Mucosa of descending colon (tissue), 3 donors: ENCODE data around the gene LRBA. TPM values are rescaled to one million over a fixed set of nuclear protein-coding genes. Genes with fewer than 3 reads are reported as not detected.

Source experiments
- ATAC-seq: fragments of 200-7000 bp; cut with Tn5 transposase; one replicate; pipeline ENCODE4 v1.9.1; 2020; ENCODE audit warnings: mild to moderate bottlenecking, moderate library complexity
- DNase-seq, 3 donors: peaks; one replicate each; pipeline ENCODE4 v3.0.0-alpha.2; 2020
- H3K36me3 ChIP-seq: fragments of 200-600 bp; one replicate; pipeline ENCODE4 v1.8.0; 2021; ENCODE audit warnings: low read depth, mild to moderate bottlenecking
- H3K4me1 ChIP-seq: fragments of 200-600 bp; one replicate; pipeline ENCODE4 v1.8.0; 2021; ENCODE audit warnings: low read depth, mild to moderate bottlenecking
- H3K4me3 ChIP-seq: fragments of 200-600 bp; one replicate; pipeline ENCODE4 v1.8.0; 2021; ENCODE audit warnings: mild to moderate bottlenecking
- H3K9me3 ChIP-seq: fragments of 200-600 bp; one replicate; pipeline ENCODE4 v1.8.0; 2021; ENCODE audit warnings: mild to moderate bottlenecking
- intact Hi-C, 2 donors: fragments of 100-400 bp; cut with DNase I in 1 of 2; cut with micrococcal nuclease in 1 of 2; formaldehyde crosslinking; loops; one replicate each; pipeline versions ENCODE4 v1.11.0 to v1.11.1; 2022; cut with DNase I, micrococcal nuclease
- total RNA-seq, 3 donors: library from RNA; stranded (reverse); fragmentation: NEBNext Ultra II Directional in 2 of 3; extraction: Animal tissue kit (Norgen Biotek cat#: 25700) in 2 of 3; gene quantifications; one replicate each; pipeline versions ENCODE4 v1.2.1 to v1.2.4, GENCODE V29; 2021 to 2023
- TF ChIP-seq, protein P1 (sequence below): fragments of 200-600 bp; IDR thresholded peaks from one replicate; pipeline ENCODE4 v1.8.0; 2022; ENCODE audit warnings: antibody characterized with exemption, mild to moderate bottlenecking
- donor health status: DM: no; HTN: no; CAD: no; lungs with moderate emphysema.
- donor health status: DM: no; HTN: no; CAD: no.
- donor health status: DM: no; HTN: yes; CAD: no.

LRBA gene
- total RNA-seq, 3 donors from 2014 or later, result 69.8 to 98.4 (median 76.2) TPM

DNA sequence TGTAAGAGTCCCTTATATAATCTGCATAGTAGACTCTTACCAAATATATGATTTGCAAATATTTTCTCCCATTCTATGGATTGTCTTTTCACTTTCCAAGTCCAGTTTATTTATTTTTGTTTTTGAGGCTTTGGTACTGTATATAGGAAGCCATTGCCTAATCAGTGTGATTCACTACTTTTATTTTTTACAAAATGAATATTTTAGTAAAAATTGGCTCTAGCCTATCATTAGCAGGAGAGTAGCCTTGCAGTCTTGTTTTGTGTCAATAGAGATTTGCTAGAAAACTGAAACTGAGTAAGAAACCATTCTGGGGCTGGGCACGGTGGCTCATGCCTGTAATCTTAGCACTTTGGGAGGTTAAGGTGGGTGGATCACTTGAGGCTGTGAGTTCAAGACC lies 633.1 kb downstream of the LRBA start:
- H3K9me3 ChIP-seq, result no peaks in the 10 kb centered on the region
- no peaks in the 10 kb centered on the region for H3K36me3 ChIP-seq
- H3K4me1 ChIP-seq, result no peaks in the 10 kb centered on the region
- no peak for DNase-seq
- TF ChIP-seq, protein P1, sequence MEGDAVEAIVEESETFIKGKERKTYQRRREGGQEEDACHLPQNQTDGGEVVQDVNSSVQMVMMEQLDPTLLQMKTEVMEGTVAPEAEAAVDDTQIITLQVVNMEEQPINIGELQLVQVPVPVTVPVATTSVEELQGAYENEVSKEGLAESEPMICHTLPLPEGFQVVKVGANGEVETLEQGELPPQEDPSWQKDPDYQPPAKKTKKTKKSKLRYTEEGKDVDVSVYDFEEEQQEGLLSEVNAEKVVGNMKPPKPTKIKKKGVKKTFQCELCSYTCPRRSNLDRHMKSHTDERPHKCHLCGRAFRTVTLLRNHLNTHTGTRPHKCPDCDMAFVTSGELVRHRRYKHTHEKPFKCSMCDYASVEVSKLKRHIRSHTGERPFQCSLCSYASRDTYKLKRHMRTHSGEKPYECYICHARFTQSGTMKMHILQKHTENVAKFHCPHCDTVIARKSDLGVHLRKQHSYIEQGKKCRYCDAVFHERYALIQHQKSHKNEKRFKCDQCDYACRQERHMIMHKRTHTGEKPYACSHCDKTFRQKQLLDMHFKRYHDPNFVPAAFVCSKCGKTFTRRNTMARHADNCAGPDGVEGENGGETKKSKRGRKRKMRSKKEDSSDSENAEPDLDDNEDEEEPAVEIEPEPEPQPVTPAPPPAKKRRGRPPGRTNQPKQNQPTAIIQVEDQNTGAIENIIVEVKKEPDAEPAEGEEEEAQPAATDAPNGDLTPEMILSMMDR, result no peak
- no peak for ATAC-seq
- H3K4me3 ChIP-seq, result no peak overlapping the region
- intact Hi-C loops, result no loop called here

- TF ChIP-seq, protein P1, result no peak
- no peak for DNase-seq
- Histone ChIP-seq H3K9me3 (no peaks in the 10 kb centered on the region), H3K4me1 (no peaks in the 10 kb centered on the region), H3K4me3 (no peak overlapping the region), H3K36me3 (no peaks in the 10 kb centered on the region)
- no peak for ATAC-seq
- intact Hi-C loops, result no loop called here
Measured at GRCh38 chr4:150381609-150382008, 633.5 kb downstream of the LRBA start.

DNA sequence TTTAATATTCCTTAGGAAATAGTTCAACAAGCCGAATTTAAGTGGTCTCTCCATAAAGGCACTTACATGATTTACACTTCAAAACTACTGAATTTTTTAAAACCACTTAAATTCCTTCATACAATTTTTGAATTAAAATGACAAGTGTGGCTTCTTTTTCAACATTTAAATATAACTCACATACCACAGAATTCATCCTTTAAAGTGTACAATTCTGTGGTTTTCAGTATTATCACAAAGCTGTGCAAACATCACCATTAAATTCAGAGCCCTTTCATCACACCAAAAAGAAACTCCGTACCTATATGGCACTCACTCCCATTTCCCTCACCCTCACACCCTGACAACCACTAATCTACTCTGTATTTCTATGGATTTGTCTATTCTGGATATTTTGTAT lies 634.0 kb downstream of the LRBA start:
- intact Hi-C loops, result no loop called here
- ATAC-seq, result no peak
- TF ChIP-seq, protein P1, result no peak

GRCh38 chr4:150379454-150379853 lies 635.6 kb downstream of the LRBA start:
- no peaks in the 10 kb centered on the region for H3K9me3 ChIP-seq
- no peaks in the 10 kb centered on the region for H3K36me3 ChIP-seq
- no peak for ATAC-seq
- no peak for DNase-seq
- TF ChIP-seq, protein P1, result no peak
- H3K4me3 ChIP-seq, result no peak overlapping the region
- intact Hi-C loops, result no loop called here
- no peaks in the 10 kb centered on the region for H3K4me1 ChIP-seq

More for the DNA sequence above, 634.0 kb downstream of the LRBA start:
- Histone ChIP-seq H3K36me3 (no peaks in the 10 kb centered on the region), H3K4me3 (no peak overlapping the region), H3K4me1 (no peaks in the 10 kb centered on the region), H3K9me3 (no peaks in the 10 kb centered on the region)
- no peak for DNase-seq

GRCh38 chr4:150375025-150375424 lies 640.1 kb downstream of the LRBA start:
- TF ChIP-seq, protein P1, result no peak
- DNase-seq (no peak), ATAC-seq (no peak)
- H3K36me3 ChIP-seq, result no peaks in the 10 kb centered on the region
- no peaks in the 10 kb centered on the region for H3K4me1 ChIP-seq
- no peaks in the 10 kb centered on the region for H3K9me3 ChIP-seq
- H3K4me3 ChIP-seq, result no peak overlapping the region
- intact Hi-C loops, result no loop called here

DNA sequence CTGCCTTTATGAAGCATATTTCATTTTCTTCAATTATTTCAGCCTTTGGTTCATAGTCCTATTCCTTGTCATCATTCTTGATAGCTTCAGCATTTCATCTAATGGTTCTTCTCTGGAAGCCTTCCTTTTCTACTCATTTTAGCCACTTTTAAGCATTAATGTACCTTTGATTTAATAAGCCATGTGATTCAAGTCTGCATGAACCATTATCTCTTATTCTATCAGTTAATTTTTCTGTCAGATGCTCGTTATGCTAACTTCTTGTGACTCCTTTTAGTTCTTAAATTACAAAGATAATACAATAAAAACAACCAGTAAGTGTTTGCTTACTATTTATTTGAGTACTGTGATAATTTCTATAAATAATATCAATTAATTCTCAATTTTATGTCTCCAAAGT lies 643.2 kb downstream of the LRBA start:
- no peak for DNase-seq
- TF ChIP-seq, protein P1, result no peak
- Histone ChIP-seq H3K9me3 (no peaks in the 10 kb centered on the region), H3K4me3 (no peak overlapping the region), H3K4me1 (no peaks in the 10 kb centered on the region), H3K36me3 (no peaks in the 10 kb centered on the region)
- ATAC-seq, result no peak
- intact Hi-C loops, result no loop called here
